ENCODE results near the gene VPS4A. TPM values are rescaled to one million over a fixed set of nuclear protein-coding genes. Genes with fewer than 3 reads are reported as not detected.

VPS4A gene
- total RNA-seq, 1 experiment from 2014 or later: 27.3 TPM

- no peak overlapping the region for H3K27ac ChIP-seq (ENCODE audit: low read length)
- H3K9me3 ChIP-seq (ENCODE audit: low read length): no peaks in the 10 kb centered on the region
- DNase-seq: no peak
- peaks cover 27% of the 10 kb centered on the region; the same call in 1 of the 2 replicates for H3K36me3 ChIP-seq (ENCODE audit: low read depth, low read length)
- peaks cover 20% of the 10 kb centered on the region for H3K79me2 ChIP-seq (ENCODE audit: low read length)
- H3K4me2 ChIP-seq (ENCODE audit: low read length): no peak overlapping the region
- H3F3A ChIP-seq (ENCODE audit: low read length, unreplicated experiment): no peaks in the 10 kb centered on the region
- BruUV-seq (replicated peaks): no TSS peak
- CTCF ChIA-PET: no interaction called here
- H3K9me2 ChIP-seq (replicated peaks; ENCODE audit: low read length): no peaks in the 10 kb centered on the region
- H4K20me1 ChIP-seq (ENCODE audit: low read length): no peaks in the 10 kb centered on the region
- no peak overlapping the region for H2AFZ ChIP-seq (ENCODE audit: low read length)
- intact Hi-C loops (cut with micrococcal nuclease): no loop called here
- POLR2A ChIA-PET (ENCODE audit: unreplicated experiment): no interaction called here
- peak; percentile 72 for ATAC-seq
- no peak for TF ChIP-seq EZH2phosphoT487 (IDR thresholded peaks at IDR 0.05; ENCODE audit: borderline replicate concordance, low read length)
- TF ChIP-seq EZH2 (IDR thresholded peaks at IDR 0.05; ENCODE audit: low read length, unreplicated experiment): no peak
- TF ChIP-seq CTCF (conservative IDR thresholded peaks at IDR 0.05; ENCODE audit: low read depth, low read length): no peak
- H3K9ac ChIP-seq (ENCODE audit: low read length): no peak overlapping the region
- no peaks in the 10 kb centered on the region for H3K4me1 ChIP-seq (ENCODE audit: insufficient read depth, low read length)
- H3K4me3 ChIP-seq (ENCODE audit: low read length): no peak overlapping the region
- H3K27me3 ChIP-seq (ENCODE audit: low read length): no peaks in the 10 kb centered on the region
Observed at GRCh38 chr16:69318177-69318910, 7.2 kb downstream of the VPS4A start.

- Histone ChIP-seq H3K9me2 (replicated peaks; ENCODE audit: low read length) (no peaks in the 10 kb centered on the region), H2AFZ (ENCODE audit: low read length) (no peak overlapping the region), H4K20me1 (ENCODE audit: low read length) (no peaks in the 10 kb centered on the region), H3F3A (ENCODE audit: low read length, unreplicated experiment) (no peaks in the 10 kb centered on the region), H3K36me3 (ENCODE audit: low read depth, low read length) (peaks cover 27% of the 10 kb centered on the region; the same call in 1 of the 2 replicates), H3K9ac (ENCODE audit: low read length) (no peak overlapping the region), H3K9me3 (ENCODE audit: low read length) (no peaks in the 10 kb centered on the region), H3K4me1 (ENCODE audit: insufficient read depth, low read length) (no peaks in the 10 kb centered on the region), H3K4me2 (ENCODE audit: low read length) (no peak overlapping the region), H3K79me2 (ENCODE audit: low read length) (peaks cover 16% of the 10 kb centered on the region), H3K27ac (ENCODE audit: low read length) (no peak overlapping the region), H3K4me3 (ENCODE audit: low read length) (no peak overlapping the region), H3K27me3 (ENCODE audit: low read length) (no peaks in the 10 kb centered on the region)
- no peak for ATAC-seq
- intact Hi-C loops (cut with micrococcal nuclease): no loop called here
- POLR2A ChIA-PET (ENCODE audit: unreplicated experiment): no interaction called here
- BruUV-seq (replicated peaks): no TSS peak
- CTCF ChIA-PET: no interaction called here
- TF ChIP-seq EZH2phosphoT487 (IDR thresholded peaks at IDR 0.05; ENCODE audit: borderline replicate concordance, low read length) (no peak), EZH2 (IDR thresholded peaks at IDR 0.05; ENCODE audit: low read length, unreplicated experiment) (no peak), CTCF (conservative IDR thresholded peaks at IDR 0.05; ENCODE audit: low read depth, low read length) (no peak)
- DNase-seq: no peak
Observed at GRCh38 chr16:69318911-69319289, 7.8 kb downstream of the VPS4A start.

GRCh38 chr16:69319381-69319780, 8.2 kb downstream of the VPS4A start:
- Histone ChIP-seq H3K9ac (ENCODE audit: low read length) (no peak overlapping the region), H3K4me3 (ENCODE audit: low read length) (no peak overlapping the region), H3K9me2 (replicated peaks; ENCODE audit: low read length) (no peaks in the 10 kb centered on the region), H3K4me1 (ENCODE audit: insufficient read depth, low read length) (no peaks in the 10 kb centered on the region), H2AFZ (ENCODE audit: low read length) (no peak overlapping the region), H3K27ac (ENCODE audit: low read length) (no peak overlapping the region), H3K36me3 (ENCODE audit: low read depth, low read length) (peaks cover 27% of the 10 kb centered on the region; the same call in 1 of the 2 replicates), H3K79me2 (ENCODE audit: low read length) (peaks cover 16% of the 10 kb centered on the region), H3F3A (ENCODE audit: low read length, unreplicated experiment) (no peaks in the 10 kb centered on the region), H3K27me3 (ENCODE audit: low read length) (no peaks in the 10 kb centered on the region), H3K9me3 (ENCODE audit: low read length) (no peaks in the 10 kb centered on the region), H4K20me1 (ENCODE audit: low read length) (no peaks in the 10 kb centered on the region), H3K4me2 (ENCODE audit: low read length) (no peak overlapping the region)
- POLR2A ChIA-PET (ENCODE audit: unreplicated experiment): no interaction called here
- intact Hi-C loops (cut with micrococcal nuclease): no loop called here
- no peak for TF ChIP-seq EZH2phosphoT487 (IDR thresholded peaks at IDR 0.05; ENCODE audit: borderline replicate concordance, low read length)
- no peak for TF ChIP-seq CTCF (conservative IDR thresholded peaks at IDR 0.05; ENCODE audit: low read depth, low read length)
- no peak for TF ChIP-seq EZH2 (IDR thresholded peaks at IDR 0.05; ENCODE audit: low read length, unreplicated experiment)
- CTCF ChIA-PET: no interaction called here
- BruUV-seq (replicated peaks): no TSS peak
- no peak for ATAC-seq
- no peak for DNase-seq
